ENCODE results near the gene COPZ2.

COPZ2 gene

GRCh38 chr17:48001197-48001596 lies 36.4 kb downstream of the COPZ2 start:
- no peak overlapping the region for H3K27ac ChIP-seq (ENCODE audit: low read depth in 2 of 2, low read length in 2 of 2)
- H3K9me3 ChIP-seq (ENCODE audit: control insufficient read depth in 2 of 2, low read length in 2 of 2), result no peaks in the 10 kb centered on the region
- H3K4me1 ChIP-seq (ENCODE audit: control insufficient read depth in 2 of 2, insufficient read depth in 2 of 2, low read length in 2 of 2), result peaks cover 0 to 11% of the 10 kb centered on the region in 2 donors

GRCh38 chr17:47999582-47999981 lies 38.0 kb downstream of the COPZ2 start:
- H3K27me3 ChIP-seq (ENCODE audit: control insufficient read depth in 2 of 2, insufficient read depth in 2 of 2, low read length in 2 of 2), result no peaks in the 10 kb centered on the region

More at GRCh38 chr17:48001197-48001596, 36.4 kb downstream of the COPZ2 start:
- Histone ChIP-seq H3K27me3 (ENCODE audit: control insufficient read depth in 2 of 2, insufficient read depth in 2 of 2, low read length in 2 of 2) (no peaks in the 10 kb centered on the region), H3K36me3 (ENCODE audit: control insufficient read depth in 2 of 2, insufficient read depth in 2 of 2, low read length in 2 of 2) (no peaks in the 10 kb centered on the region), H3K9ac (ENCODE audit: low read depth in 1 of 2, low read length in 2 of 2) (no peak overlapping the region), H3K4me3 (ENCODE audit: low read length in 2 of 2) (no peak overlapping the region)

GRCh38 chr17:47998044-47998443 lies 39.6 kb downstream of the COPZ2 start:
- Histone ChIP-seq H3K27me3 (ENCODE audit: control insufficient read depth in 2 of 2, insufficient read depth in 2 of 2, low read length in 2 of 2) (no peaks in the 10 kb centered on the region), H3K4me1 (ENCODE audit: control insufficient read depth in 2 of 2, insufficient read depth in 2 of 2, low read length in 2 of 2) (peaks cover 0 to 8% of the 10 kb centered on the region in 2 donors), H3K27ac (ENCODE audit: low read depth in 2 of 2, low read length in 2 of 2) (no peak overlapping the region)

More at GRCh38 chr17:47999582-47999981, 38.0 kb downstream of the COPZ2 start:
- H3K36me3 ChIP-seq (ENCODE audit: control insufficient read depth in 2 of 2, insufficient read depth in 2 of 2, low read length in 2 of 2), result no peaks in the 10 kb centered on the region
- no peak overlapping the region for H3K4me3 ChIP-seq (ENCODE audit: low read length in 2 of 2)
- H3K9me3 ChIP-seq (ENCODE audit: control insufficient read depth in 2 of 2, low read length in 2 of 2), result no peaks in the 10 kb centered on the region
- H3K4me1 ChIP-seq (ENCODE audit: control insufficient read depth in 2 of 2, insufficient read depth in 2 of 2, low read length in 2 of 2), result peaks cover 0 to 11% of the 10 kb centered on the region in 2 donors
- no peak overlapping the region for H3K9ac ChIP-seq (ENCODE audit: low read depth in 1 of 2, low read length in 2 of 2)
- H3K27ac ChIP-seq (ENCODE audit: low read depth in 2 of 2, low read length in 2 of 2), result no peak overlapping the region

GRCh38 chr17:47997586-47997985 lies 40.0 kb downstream of the COPZ2 start:
- no peak overlapping the region for H3K27ac ChIP-seq (ENCODE audit: low read depth in 2 of 2, low read length in 2 of 2)
- no peaks in the 10 kb centered on the region for H3K36me3 ChIP-seq (ENCODE audit: control insufficient read depth in 2 of 2, insufficient read depth in 2 of 2, low read length in 2 of 2)
- H3K4me3 ChIP-seq (ENCODE audit: low read length in 2 of 2), result no peak overlapping the region
- no peaks in the 10 kb centered on the region for H3K9me3 ChIP-seq (ENCODE audit: control insufficient read depth in 2 of 2, low read length in 2 of 2)
- H3K4me1 ChIP-seq (ENCODE audit: control insufficient read depth in 2 of 2, insufficient read depth in 2 of 2, low read length in 2 of 2), result peaks cover 0 to 5% of the 10 kb centered on the region in 2 donors
- H3K27me3 ChIP-seq (ENCODE audit: control insufficient read depth in 2 of 2, insufficient read depth in 2 of 2, low read length in 2 of 2), result no peaks in the 10 kb centered on the region
- H3K9ac ChIP-seq (ENCODE audit: low read depth in 1 of 2, low read length in 2 of 2), result no peak overlapping the region

More at GRCh38 chr17:47998044-47998443, 39.6 kb downstream of the COPZ2 start:
- Histone ChIP-seq H3K9me3 (ENCODE audit: control insufficient read depth in 2 of 2, low read length in 2 of 2) (no peaks in the 10 kb centered on the region), H3K9ac (ENCODE audit: low read depth in 1 of 2, low read length in 2 of 2) (no peak overlapping the region), H3K4me3 (ENCODE audit: low read length in 2 of 2) (no peak overlapping the region), H3K36me3 (ENCODE audit: control insufficient read depth in 2 of 2, insufficient read depth in 2 of 2, low read length in 2 of 2) (no peaks in the 10 kb centered on the region)

- H3K27me3 ChIP-seq (ENCODE audit: control insufficient read depth in 2 of 2, insufficient read depth in 2 of 2, low read length in 2 of 2), result no peaks in the 10 kb centered on the region
- no peak overlapping the region for H3K27ac ChIP-seq (ENCODE audit: low read depth in 2 of 2, low read length in 2 of 2)
- H3K36me3 ChIP-seq (ENCODE audit: control insufficient read depth in 2 of 2, insufficient read depth in 2 of 2, low read length in 2 of 2), result no peaks in the 10 kb centered on the region
- no peaks in the 10 kb centered on the region for H3K4me1 ChIP-seq (ENCODE audit: control insufficient read depth in 2 of 2, insufficient read depth in 2 of 2, low read length in 2 of 2)
- H3K9ac ChIP-seq (ENCODE audit: low read depth in 1 of 2, low read length in 2 of 2), result no peak overlapping the region
- no peaks in the 10 kb centered on the region for H3K9me3 ChIP-seq (ENCODE audit: control insufficient read depth in 2 of 2, low read length in 2 of 2)
- H3K4me3 ChIP-seq (ENCODE audit: low read length in 2 of 2), result no peak overlapping the region
Observed at GRCh38 chr17:47996201-47996600, 41.4 kb downstream of the COPZ2 start.

- no peak overlapping the region for H3K27ac ChIP-seq (ENCODE audit: low read depth in 2 of 2, low read length in 2 of 2)
Observed at GRCh38 chr17:47995241-47995935, 42.2 kb downstream of the COPZ2 start.

GRCh38 chr17:47994724-47995123 lies 42.9 kb downstream of the COPZ2 start:
- Histone ChIP-seq H3K36me3 (ENCODE audit: control insufficient read depth in 2 of 2, insufficient read depth in 2 of 2, low read length in 2 of 2) (no peaks in the 10 kb centered on the region), H3K9ac (ENCODE audit: low read depth in 1 of 2, low read length in 2 of 2) (no peak overlapping the region), H3K27ac (ENCODE audit: low read depth in 2 of 2, low read length in 2 of 2) (no peak overlapping the region), H3K4me3 (ENCODE audit: low read length in 2 of 2) (no peak overlapping the region), H3K4me1 (ENCODE audit: control insufficient read depth in 2 of 2, insufficient read depth in 2 of 2, low read length in 2 of 2) (no peaks in the 10 kb centered on the region), H3K9me3 (ENCODE audit: control insufficient read depth in 2 of 2, low read length in 2 of 2) (no peaks in the 10 kb centered on the region), H3K27me3 (ENCODE audit: control insufficient read depth in 2 of 2, insufficient read depth in 2 of 2, low read length in 2 of 2) (no peaks in the 10 kb centered on the region)

More at GRCh38 chr17:47995241-47995935, 42.2 kb downstream of the COPZ2 start:
- Histone ChIP-seq H3K4me1 (ENCODE audit: control insufficient read depth in 2 of 2, insufficient read depth in 2 of 2, low read length in 2 of 2) (no peaks in the 10 kb centered on the region), H3K9me3 (ENCODE audit: control insufficient read depth in 2 of 2, low read length in 2 of 2) (no peaks in the 10 kb centered on the region), H3K27me3 (ENCODE audit: control insufficient read depth in 2 of 2, insufficient read depth in 2 of 2, low read length in 2 of 2) (no peaks in the 10 kb centered on the region), H3K36me3 (ENCODE audit: control insufficient read depth in 2 of 2, insufficient read depth in 2 of 2, low read length in 2 of 2) (no peaks in the 10 kb centered on the region), H3K9ac (ENCODE audit: low read depth in 1 of 2, low read length in 2 of 2) (no peak overlapping the region), H3K4me3 (ENCODE audit: low read length in 2 of 2) (no peak overlapping the region)

- H3K4me3 ChIP-seq (ENCODE audit: low read length in 2 of 2), result no peak overlapping the region
- no peaks in the 10 kb centered on the region for H3K27me3 ChIP-seq (ENCODE audit: control insufficient read depth in 2 of 2, insufficient read depth in 2 of 2, low read length in 2 of 2)
- H3K27ac ChIP-seq (ENCODE audit: low read depth in 2 of 2, low read length in 2 of 2), result no peak overlapping the region
- no peaks in the 10 kb centered on the region for H3K4me1 ChIP-seq (ENCODE audit: control insufficient read depth in 2 of 2, insufficient read depth in 2 of 2, low read length in 2 of 2)
- no peaks in the 10 kb centered on the region for H3K9me3 ChIP-seq (ENCODE audit: control insufficient read depth in 2 of 2, low read length in 2 of 2)
- no peak overlapping the region for H3K9ac ChIP-seq (ENCODE audit: low read depth in 1 of 2, low read length in 2 of 2)
- H3K36me3 ChIP-seq (ENCODE audit: control insufficient read depth in 2 of 2, insufficient read depth in 2 of 2, low read length in 2 of 2), result no peaks in the 10 kb centered on the region
Observed at GRCh38 chr17:47993964-47994363, 43.6 kb downstream of the COPZ2 start.

GRCh38 chr17:47993031-47993564 lies 44.5 kb downstream of the COPZ2 start:
- Histone ChIP-seq H3K9ac (ENCODE audit: low read depth in 1 of 2, low read length in 2 of 2) (no peak overlapping the region), H3K36me3 (ENCODE audit: control insufficient read depth in 2 of 2, insufficient read depth in 2 of 2, low read length in 2 of 2) (no peaks in the 10 kb centered on the region), H3K9me3 (ENCODE audit: control insufficient read depth in 2 of 2, low read length in 2 of 2) (no peaks in the 10 kb centered on the region), H3K4me3 (ENCODE audit: low read length in 2 of 2) (no peak overlapping the region), H3K27ac (ENCODE audit: low read depth in 2 of 2, low read length in 2 of 2) (no peak overlapping the region), H3K4me1 (ENCODE audit: control insufficient read depth in 2 of 2, insufficient read depth in 2 of 2, low read length in 2 of 2) (no peaks in the 10 kb centered on the region), H3K27me3 (ENCODE audit: control insufficient read depth in 2 of 2, insufficient read depth in 2 of 2, low read length in 2 of 2) (no peaks in the 10 kb centered on the region)

- H3K9ac ChIP-seq (ENCODE audit: low read depth in 1 of 2, low read length in 2 of 2), result no peak overlapping the region
- no peak overlapping the region for H3K4me3 ChIP-seq (ENCODE audit: low read length in 2 of 2)
- H3K27me3 ChIP-seq (ENCODE audit: control insufficient read depth in 2 of 2, insufficient read depth in 2 of 2, low read length in 2 of 2), result no peaks in the 10 kb centered on the region
- H3K4me1 ChIP-seq (ENCODE audit: control insufficient read depth in 2 of 2, insufficient read depth in 2 of 2, low read length in 2 of 2), result peaks cover 0 to 3% of the 10 kb centered on the region in 2 donors
- H3K9me3 ChIP-seq (ENCODE audit: control insufficient read depth in 2 of 2, low read length in 2 of 2), result no peaks in the 10 kb centered on the region
- no peaks in the 10 kb centered on the region for H3K36me3 ChIP-seq (ENCODE audit: control insufficient read depth in 2 of 2, insufficient read depth in 2 of 2, low read length in 2 of 2)
- no peak overlapping the region for H3K27ac ChIP-seq (ENCODE audit: low read depth in 2 of 2, low read length in 2 of 2)
Observed at GRCh38 chr17:47992216-47992615, 45.4 kb downstream of the COPZ2 start.
